ENCODE data around the gene SLFN12L.

DNA sequence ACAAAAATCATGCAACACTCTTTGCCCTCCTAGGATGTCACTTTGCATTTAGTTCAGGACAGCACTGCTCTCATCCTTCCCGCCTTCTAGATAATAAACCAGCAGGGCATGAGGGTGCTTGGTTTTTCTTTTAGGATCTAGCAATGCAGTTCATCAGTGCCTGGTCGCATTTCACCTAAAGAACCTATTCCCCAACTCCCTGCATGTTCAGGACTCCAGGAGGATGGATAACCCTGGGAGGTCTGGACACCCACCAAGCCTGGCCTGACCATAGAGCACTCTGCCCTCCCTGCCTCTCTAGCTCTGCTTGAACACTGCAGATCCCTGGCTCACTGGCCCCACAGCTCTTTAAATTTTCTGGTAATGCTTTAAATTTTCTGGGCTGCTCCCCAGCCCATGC, 107.8 kb downstream of the SLFN12L start:
- TF ChIP-seq, protein P1, sequence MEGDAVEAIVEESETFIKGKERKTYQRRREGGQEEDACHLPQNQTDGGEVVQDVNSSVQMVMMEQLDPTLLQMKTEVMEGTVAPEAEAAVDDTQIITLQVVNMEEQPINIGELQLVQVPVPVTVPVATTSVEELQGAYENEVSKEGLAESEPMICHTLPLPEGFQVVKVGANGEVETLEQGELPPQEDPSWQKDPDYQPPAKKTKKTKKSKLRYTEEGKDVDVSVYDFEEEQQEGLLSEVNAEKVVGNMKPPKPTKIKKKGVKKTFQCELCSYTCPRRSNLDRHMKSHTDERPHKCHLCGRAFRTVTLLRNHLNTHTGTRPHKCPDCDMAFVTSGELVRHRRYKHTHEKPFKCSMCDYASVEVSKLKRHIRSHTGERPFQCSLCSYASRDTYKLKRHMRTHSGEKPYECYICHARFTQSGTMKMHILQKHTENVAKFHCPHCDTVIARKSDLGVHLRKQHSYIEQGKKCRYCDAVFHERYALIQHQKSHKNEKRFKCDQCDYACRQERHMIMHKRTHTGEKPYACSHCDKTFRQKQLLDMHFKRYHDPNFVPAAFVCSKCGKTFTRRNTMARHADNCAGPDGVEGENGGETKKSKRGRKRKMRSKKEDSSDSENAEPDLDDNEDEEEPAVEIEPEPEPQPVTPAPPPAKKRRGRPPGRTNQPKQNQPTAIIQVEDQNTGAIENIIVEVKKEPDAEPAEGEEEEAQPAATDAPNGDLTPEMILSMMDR (IDR thresholded peaks at IDR 0.05): no peak
- TF ChIP-seq POLR2A (IDR thresholded peaks at IDR 0.05): no peak

Measured in testis (tissue), 2 donors.